ENCODE data around the gene TMCC1. TPM values are rescaled to one million over a fixed set of nuclear protein-coding genes. Genes with fewer than 3 reads are reported as not detected.

The TMCC1 gene
- total RNA-seq, 1 donor from 2014 or later = 28.0 TPM

- no peak for DNase-seq (ENCODE audit: low read depth)
- Histone ChIP-seq H3K36me3 (ENCODE audit: control insufficient read depth, insufficient read depth, low read length) (no peaks in the 10 kb centered on the region), H3K27me3 (ENCODE audit: control insufficient read depth, insufficient read depth, low read length) (no peaks in the 10 kb centered on the region), H3K4me3 (ENCODE audit: low read depth, low read length) (no peak overlapping the region)
- no peak for TF ChIP-seq CTCF (IDR thresholded peaks at IDR 0.05; ENCODE audit: insufficient read depth, low read length, poor library complexity, severe bottlenecking)
These were observed 295.5 kb downstream of the TMCC1 start for GRCh38 chr3:129598000-129598381.

Other genes with a start within 250 kb of the TMCC1 start
- gene TRH, start 81.0 kb upstream of the TMCC1 start, total RNA-seq = not detected in 2 replicates
- gene ALG1L2, start 188.1 kb upstream of the TMCC1 start, total RNA-seq = not detected in 2 replicates